Activated CD8-positive, alpha-beta memory T cell treated with anti-CD3 and anti-CD28 coated beads, Interleukin-2, amount 50 U/mL, for 48 hours (primary cell): ENCODE measurements around the gene TNFAIP1.
A peak's percentile ranks its signal among the peaks of the same experiment; 100 is the strongest.
"Not testable (repeated sequence)": the region's sequence is repeated elsewhere in the genome, so short reads cannot be mapped to it uniquely, and the experiment has no call there.

ENCODE experiments used
- DNase-seq: peaks from one replicate; pipeline ENCODE4 v3.0.0-alpha.2; 2020

TNFAIP1 gene

DNA sequence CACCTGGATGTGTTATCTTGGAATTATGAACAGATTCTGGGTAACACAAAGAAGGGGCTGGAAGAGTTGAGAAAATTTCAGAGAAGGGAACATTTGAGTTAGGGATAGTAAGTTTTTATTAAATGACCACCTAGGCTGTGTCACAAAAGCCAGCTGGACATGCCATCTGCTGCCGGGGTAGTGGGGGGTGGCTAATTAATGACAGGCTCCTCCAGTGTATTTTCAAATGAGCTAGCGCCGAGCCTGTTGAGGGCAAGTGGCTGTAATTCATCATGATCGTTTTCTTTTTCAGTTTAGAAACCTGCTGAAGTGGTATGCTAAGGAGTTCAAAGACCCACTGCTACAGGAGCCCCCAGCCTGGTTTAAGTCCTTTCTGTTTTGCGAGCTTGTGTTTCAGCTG lies 10.3 kb upstream of the TNFAIP1 start:
- DNase-seq: peak; percentile 22

DNA sequence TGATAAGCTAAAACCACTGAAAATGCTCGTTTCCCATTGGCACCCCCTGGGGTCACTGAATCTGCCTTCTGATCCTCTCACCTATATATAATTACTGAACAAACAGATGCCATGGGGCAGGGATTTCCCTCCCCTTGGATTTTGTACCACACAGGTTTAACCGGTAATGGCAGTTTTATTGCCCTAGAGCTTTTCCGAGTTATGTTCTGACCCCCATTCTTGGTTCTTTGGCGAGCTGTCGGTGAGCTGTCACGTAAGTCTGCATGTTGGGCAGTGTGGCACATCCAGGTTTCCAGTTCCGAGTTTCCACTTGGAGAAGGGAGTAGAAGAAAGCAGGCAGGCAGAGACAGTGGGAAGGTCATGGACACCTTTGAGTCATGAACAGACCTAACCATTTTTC lies 9.4 kb upstream of the TNFAIP1 start:
- peak; percentile 23 for DNase-seq

DNA sequence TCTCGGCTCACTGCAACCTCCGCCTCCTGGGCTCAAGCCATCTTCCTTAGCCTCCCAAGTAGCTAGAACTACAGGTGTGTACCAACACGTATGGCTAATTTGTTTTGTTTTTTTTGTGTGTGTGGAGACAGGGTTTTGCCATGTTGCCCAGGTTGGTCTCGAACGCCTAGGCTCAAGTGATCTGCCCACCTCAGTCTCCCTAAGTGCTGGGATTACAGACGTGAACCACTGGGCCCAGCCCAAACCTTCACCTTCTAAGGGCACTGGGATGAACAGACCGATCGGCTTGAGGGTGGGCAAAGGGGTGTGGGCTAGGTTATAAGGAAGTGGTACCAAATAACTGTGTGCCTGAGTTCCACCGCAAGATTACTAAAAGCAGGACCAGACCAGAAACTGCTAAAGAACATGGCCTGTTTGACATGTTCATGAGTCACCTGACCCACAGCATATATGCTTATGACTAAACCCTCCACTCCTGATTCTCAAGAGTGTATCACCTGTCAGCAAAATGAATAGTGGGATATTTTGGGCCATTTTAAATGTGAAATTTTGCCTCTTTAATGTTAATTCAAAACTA lies 8.4 kb upstream of the TNFAIP1 start:
- DNase-seq: peak; percentile 57

DNA sequence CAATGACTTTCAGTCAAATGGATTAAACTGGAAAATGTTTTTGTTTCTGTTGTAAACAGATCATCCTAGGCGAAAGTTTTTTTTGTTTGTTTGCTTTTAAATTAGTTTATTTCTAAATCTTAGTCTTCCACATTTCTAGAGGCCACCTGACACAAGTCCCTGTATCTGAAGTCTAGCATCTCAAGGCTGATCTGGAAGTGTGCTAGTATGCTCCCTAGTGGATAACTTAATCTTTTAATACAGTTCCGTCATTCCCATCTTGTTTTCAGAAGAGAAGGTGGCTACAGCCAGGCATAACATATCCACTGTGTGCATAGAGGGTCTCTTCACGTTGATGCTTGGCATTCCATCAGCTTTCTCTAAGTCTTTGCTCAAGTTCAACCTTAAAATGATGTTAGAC lies 7.9 kb upstream of the TNFAIP1 start:
- DNase-seq: no peak

DNA sequence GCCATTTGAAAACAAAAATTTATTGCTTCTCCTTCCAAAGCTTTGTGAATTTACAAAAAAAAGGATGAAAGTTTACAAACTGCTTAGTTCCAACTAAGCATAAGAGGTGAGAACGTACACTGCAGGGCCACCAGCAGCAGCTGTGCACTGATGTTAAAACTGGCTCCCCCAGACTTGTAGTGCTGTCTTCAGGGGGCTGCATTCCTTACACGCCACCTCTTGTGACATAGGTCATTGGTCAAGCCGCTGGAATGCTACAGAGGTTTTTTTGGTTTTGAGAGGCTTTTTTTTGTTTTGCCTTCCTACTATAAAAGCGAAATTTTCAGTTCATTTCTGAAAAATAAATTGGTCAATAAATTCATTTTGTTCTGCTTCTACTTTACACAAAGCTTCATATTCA lies 7.2 kb upstream of the TNFAIP1 start:
- DNase-seq: peak; percentile 35

DNA sequence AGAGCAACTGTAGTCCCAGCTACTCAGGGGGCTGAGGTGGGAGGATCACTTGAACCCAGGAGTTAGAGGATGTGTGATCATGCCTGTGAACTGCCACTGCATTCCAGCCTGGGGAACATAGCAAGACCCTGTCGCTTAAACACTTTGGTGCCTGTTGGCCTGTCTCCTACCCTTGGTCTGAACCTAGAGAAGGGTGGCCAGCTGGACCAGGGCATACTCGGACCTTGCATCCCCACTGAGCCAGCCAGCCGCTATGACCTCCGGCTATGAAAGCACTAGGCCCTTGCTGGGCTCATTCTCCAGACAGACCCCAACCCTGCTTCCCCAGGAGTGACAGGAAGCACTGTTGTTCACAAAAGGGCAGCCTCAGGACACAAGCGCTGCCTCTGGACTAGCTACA lies 4.9 kb upstream of the TNFAIP1 start:
- peak; percentile 46 for DNase-seq

DNA sequence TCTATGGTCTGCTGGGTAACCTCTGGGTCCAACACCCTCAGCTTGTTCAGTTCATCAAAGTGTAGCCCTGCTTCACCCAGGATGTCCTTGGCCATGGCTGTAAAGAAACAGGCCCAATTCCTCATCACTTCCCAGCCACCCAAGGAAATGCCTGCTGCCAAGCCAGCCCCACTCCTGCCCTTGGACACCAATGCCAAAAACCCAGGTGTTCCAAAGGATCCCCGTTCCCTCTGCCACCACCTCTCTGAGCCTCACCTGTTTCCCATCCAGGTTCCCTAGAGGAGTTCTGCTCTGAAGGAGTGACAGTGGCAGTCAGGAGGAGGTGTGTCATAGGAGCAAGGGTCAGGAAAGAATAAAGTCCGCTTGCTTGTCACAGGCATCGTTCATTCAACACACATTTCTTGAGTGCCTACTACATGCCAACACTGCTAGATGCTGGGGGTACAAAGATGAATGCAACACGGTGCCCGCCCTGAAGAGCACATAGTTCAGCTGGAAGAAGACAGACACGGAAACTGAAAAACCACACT lies 3.6 kb upstream of the TNFAIP1 start:
- DNase-seq: peak; percentile 47

DNA sequence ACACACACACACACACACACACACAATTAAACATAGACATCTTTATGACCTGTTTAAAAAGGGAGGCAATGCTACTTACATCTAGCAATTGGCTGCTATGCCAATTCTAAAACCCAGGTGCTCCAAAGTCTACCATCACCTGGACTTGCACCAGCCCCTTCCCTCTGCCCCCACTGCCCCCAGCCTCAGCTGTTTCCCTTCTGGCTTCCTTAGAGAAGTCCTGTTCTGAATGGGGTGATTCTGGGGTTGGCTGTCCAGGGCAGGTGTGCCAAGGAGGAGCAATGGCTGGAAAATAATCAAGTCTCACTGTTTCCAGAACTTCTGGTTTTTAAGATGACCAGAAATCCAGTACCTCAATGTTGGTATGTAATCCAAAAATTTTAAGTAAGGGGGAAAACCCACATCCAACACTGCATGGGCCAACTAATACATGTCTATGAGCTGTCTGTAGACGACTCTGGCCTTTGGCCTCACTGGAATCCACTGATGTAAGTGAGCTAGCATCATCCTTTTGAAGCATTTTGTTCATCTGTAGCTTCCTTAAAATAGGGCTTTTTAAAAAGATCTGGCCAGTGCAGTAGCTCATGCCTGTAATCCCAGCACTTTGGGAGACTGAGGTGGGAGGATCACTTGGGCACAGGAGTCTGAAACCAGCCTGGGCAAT lies 2.3 kb upstream of the TNFAIP1 start:
- DNase-seq: peak; percentile 26

DNA sequence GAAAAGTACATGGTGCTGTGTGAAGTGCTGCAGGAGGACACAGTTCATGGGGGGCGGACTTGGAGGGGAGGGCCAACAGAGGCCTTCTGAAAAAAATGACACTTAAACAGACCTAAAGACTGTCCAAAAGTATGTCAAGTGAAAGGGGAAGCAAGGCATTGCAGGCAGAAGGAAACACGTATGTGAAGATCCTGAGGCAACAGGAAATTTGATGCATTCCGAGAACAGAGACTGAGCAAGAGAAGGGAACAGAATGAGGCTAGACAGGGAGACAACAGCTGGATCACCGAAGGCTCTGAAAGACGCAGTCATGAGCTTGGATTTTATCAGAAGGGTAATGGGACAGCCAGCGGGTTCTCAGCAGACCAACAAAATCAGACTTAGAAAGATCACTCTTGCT lies 1.4 kb upstream of the TNFAIP1 start:
- no peak for DNase-seq

DNA sequence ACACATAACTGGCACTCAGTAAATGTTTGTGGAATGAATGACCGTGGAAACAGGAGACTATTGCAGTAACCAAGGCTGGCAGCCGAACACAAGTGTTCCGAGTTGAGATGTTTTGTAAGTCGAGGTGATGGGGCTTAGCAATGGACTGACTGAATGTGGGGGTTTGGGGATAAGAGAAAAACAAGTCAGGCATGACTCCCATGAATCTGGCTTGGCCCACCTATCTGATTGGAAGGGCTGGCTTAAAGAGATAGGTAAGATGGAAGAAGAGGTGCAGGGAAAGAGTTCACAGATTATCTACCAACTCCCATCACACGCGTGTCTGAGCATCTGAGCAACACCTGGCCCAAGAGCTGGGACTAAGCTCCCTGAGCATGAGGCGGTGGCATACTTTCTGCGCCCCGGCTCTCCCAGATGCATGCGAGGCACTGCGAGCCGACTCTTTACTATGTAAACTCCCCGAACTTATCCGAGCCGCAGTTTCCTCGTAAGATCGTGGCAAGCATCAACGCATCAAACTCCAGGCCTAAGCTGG lies 828 bp upstream of the TNFAIP1 start:
- no peak for DNase-seq

DNA sequence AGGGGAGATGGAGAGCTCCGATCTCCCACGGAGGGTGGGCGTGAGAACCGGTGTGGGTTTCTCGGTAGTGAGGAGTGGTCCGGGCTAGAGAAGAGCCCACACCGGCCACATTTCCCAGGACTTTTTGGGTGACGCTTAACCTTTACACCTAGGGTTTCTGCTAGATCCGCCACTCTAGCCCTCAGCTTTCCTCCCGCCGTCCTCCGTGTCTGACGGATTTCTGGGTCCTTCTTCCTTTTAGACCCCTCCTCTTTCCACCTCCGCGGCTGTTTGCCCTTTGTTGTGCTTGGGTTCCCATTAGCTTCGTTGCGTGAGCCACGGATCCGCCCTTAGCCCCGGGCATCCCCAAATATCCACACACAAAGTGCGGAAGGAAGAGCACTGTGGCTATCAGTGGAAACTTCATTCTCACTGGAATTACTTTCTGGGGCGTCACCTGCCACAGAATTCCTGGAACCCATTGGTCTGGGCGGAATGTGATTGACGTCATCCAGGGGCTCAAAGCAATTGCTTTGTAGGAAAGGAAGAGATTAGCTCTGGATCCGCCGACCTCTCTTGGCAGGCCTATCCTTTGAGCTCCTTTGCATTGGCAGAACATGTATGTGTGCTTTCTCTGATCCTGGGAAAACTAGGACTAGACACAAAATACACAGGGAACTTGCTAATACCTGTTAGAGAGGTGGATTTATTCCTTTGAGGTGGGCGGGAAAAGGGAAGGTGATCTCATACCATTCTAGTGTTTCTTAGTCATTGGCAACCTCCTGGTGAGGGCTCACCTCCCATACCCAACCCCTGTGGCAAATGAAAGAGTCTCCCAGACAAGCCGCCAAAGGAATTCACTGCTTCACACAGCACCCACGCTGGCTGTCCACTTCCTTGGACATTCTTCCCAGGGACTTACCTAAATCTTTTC lies 654 bp downstream of the TNFAIP1 start:
- DNase-seq: no peak

DNA sequence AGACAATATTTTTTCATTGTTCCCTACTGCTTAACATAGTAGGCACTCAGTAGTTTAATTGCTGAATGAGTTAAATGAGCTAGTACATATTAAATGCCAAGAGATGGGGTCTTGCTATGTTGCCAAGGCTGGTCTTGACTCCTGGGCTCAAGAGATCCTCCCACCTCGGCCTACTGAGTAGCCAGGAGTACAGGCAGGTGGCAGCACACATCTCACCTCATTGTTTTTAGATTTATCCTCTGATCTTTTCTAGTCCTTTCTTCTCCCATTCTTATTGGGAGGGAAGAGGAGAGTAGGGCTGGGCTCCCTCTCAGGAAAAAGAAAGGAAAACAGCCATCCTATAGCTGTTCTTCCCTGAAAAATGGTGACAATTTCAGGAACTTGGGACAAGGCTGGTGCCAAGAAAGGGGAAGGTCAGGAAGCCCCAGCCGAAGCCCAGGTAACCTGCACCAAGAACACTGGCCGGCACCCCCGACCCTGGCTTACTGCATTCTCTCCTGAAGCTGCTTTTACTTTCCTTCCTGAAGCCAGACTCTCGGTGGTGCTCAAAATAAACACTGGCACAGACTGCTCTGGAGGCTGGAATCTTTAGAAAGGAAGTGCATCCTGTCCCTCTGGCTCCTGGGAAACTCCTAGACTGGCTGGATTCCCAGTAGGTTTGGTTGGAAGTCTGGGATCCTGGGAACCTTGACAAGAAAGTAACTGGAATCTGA lies 2.7 kb downstream of the TNFAIP1 start:
- DNase-seq: no peak

DNA sequence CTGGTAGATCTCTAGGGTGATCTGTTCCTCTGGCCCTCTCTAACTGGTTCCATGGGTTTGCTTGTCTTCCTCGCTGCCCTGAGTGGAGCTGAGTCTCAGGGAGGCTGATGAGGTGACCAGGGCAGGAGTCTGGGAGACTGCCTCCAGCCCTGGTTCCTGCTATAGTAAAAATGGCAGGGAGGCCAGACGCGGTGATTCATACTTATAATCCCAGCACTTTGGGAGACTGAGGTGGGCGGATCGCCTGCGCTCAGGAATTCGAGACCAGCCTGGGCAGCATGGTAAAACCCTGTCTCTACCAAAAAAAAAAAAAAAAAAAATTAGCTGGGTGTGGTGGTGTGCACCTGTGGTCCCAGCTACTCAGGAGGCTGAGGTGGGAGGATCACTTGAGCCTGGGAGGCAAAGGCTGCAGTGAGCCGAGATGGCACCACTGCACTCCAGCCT lies 3.2 kb downstream of the TNFAIP1 start:
- not testable (repeated sequence) for DNase-seq

DNA sequence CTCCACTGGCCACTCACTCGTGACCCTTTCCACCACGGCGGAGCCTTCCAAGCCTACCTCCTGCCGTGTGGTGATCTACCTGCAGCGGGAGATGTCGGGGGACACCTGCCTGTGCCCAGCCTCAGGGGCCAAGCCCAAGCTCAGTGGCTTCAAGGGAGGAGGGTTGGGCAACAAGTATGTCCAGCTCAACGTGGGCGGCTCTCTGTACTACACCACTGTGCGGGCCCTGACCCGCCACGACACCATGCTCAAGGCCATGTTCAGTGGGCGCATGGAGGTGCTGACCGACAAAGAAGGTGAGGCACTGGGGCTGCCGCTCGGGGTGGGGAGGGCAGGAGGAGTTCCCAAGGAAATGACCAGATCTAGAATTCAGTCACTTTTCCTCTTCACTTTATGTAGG lies 3.9 kb downstream of the TNFAIP1 start:
- DNase-seq: no peak

DNA sequence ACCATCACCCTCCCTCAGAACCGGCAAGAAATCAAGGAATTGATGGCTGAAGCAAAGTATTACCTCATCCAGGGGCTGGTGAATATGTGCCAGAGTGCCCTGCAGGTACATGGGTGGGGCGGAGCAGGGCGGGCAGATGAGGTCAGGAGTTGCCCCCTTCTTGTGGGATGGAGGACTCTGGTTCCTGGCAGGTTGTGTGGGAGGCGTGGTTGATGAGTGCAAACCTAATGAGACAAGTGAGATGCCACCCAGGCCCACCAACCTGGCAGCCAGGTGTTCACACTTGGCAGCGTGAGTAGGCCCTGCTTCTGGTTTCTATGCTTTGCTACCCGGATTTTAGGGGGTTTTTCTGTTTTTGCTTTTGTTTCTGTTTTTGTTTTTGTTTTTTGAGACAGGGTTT lies 4.8 kb downstream of the TNFAIP1 start:
- DNase-seq: no peak

DNA sequence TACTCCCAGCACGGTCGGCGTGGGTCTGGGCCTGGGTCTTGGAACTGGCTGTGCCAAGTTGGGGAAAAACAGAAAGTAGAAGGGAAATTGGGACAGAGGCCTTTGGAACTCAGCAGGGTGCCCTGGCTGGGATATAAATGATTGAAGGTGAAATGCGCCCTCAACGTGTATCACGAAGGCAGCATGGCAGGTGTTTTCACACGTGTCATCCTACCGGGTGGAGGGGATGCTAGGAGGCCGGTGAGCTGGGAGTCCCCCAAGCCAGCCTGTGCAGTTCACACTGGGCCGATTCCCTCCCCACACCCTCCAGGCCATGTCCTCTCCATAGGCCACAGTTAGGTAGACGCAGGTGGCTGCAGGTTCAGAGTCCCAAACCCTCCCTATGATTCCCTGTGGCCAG lies 6.0 kb downstream of the TNFAIP1 start:
- DNase-seq: no peak

DNA sequence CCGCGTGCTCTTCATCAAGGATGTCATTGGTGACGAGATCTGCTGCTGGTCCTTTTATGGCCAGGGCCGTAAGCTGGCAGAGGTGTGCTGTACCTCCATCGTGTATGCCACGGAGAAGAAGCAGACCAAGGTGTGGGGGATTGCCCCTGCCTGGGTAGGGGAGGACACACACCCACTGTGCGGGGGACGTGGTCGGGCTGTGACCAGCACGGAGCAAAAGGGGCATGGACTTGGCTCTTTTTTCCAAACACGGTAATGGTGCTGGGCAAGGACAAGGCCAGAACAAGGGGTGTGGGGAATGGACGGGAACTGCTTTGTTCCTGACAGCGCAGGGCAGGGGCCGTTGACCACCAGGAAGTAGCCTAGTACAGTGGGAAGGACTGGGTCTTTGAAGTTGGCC lies 6.8 kb downstream of the TNFAIP1 start:
- no peak for DNase-seq

DNA sequence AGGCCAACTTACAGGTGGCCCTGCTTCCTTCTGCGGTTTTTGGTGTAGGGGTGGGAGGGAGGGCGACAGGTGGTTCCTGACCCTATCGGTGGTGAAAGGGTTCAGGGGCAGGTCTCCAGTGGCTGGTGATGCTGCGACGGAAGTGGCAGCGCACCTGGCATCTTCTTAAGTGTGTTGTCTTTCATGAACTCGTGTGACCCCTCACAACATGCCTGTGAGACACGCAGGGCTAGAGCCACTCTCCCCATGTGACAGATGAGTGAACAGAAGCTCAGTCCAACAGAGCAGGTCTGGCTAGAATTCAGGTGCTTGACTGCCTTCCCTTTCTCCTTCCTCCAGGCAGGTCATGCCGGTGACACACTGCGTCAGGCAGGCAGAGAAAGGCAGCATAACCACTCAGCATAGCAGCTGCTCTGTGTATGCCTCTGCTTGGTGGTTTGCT lies 8.0 kb downstream of the TNFAIP1 start:
- DNase-seq: no peak

DNA sequence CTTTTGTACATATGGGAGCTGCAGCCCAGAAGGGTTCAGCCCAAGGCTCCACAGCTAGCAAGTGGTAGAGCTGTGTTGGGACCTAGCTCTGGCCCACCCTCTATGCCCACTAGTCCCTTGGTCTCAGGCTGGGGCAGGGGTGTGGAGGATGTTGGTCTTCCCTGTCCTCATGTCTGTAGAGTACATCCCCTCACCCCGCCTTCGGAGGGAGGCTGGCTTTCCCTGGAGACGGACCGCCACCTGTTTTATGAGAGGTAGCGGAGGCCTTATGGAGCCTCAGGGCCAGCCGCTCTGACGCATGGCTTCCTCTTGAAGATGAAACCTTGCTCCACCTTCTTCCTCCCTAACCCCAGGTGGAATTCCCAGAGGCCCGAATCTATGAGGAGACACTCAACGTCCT lies 8.4 kb downstream of the TNFAIP1 start:
- DNase-seq: no peak

DNA sequence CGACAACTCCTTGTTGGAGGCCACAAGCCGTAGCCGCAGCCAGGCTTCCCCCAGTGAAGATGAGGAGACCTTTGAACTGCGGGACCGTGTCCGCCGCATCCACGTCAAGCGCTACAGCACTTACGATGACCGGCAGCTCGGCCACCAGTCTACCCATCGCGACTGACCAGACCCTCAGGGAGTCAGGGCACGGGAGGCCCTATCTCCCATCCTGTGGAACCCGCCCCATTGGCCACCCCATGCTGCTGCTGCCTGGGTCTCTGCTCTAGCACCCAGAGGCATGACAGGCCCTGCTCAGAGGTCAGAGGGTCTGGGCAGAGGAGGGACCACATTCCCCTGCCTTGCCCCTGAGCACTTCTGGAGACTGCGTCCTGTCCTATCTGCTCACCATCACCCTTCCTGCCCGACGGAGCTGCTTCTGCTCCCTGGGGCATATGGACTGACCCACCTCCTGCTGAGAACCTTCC lies 8.9 kb downstream of the TNFAIP1 start:
- no peak for DNase-seq

DNA sequence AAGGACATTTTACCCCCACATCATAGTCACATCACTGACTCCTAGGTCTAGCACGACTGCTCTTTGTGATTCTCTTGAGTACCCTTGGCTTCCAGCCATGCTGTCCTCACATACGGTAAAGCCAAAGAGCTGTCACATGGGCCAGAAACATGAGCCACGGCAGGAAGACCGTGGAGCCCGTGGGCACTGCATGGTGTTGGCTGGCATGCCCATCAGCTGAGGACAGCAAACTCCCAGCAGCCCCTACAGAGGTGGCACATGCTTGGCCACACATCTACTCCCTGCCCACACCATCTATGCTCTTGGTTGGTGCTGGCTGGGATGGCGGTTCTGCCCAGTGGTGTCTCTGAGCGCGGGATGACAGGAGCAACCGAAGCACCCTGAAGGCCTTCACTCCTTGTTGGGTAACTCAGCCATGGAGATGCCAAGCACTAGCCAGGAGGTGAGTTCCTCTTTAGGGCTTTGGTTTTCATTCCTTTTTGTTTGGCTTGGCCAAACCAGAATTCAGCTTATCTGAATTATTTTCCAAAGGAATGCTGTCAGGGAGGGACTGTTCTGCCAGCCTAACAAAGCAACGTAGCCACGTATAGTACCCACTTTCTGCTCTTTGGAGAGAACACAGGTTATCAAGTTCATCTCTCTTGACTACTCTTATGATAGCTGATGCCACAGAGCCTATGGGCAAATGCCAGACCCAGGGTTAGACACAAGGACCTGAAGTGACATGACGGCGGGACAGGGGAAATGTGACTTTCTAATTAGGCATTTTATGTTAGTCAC lies 10.0 kb downstream of the TNFAIP1 start:
- no peak for DNase-seq

DNA sequence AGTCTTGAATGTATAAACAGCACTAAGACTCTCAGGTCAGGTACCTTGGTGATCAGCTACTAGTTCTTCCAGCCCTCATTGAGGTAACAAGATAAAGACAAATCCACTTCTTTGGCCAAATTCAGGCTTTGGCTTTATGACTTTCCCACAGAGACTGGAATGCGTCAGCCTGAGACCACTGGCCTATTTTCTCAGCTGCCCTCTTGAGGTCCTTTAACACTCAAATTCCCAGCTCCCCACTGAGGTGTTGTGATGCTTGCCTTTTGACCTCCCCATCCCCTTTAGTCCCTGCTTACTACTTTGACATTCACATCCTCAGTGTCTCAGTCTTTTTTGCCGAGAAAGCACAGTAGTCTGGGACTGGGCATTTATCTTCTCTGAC lies 10.6 kb downstream of the TNFAIP1 start:
- no peak for DNase-seq
